ENCODE measurements around the gene PIAS1.
"Not testable (repeated sequence)": the region's sequence is repeated elsewhere in the genome, so short reads cannot be mapped to it uniquely, and the experiment has no call there.

Gene PIAS1

DNA sequence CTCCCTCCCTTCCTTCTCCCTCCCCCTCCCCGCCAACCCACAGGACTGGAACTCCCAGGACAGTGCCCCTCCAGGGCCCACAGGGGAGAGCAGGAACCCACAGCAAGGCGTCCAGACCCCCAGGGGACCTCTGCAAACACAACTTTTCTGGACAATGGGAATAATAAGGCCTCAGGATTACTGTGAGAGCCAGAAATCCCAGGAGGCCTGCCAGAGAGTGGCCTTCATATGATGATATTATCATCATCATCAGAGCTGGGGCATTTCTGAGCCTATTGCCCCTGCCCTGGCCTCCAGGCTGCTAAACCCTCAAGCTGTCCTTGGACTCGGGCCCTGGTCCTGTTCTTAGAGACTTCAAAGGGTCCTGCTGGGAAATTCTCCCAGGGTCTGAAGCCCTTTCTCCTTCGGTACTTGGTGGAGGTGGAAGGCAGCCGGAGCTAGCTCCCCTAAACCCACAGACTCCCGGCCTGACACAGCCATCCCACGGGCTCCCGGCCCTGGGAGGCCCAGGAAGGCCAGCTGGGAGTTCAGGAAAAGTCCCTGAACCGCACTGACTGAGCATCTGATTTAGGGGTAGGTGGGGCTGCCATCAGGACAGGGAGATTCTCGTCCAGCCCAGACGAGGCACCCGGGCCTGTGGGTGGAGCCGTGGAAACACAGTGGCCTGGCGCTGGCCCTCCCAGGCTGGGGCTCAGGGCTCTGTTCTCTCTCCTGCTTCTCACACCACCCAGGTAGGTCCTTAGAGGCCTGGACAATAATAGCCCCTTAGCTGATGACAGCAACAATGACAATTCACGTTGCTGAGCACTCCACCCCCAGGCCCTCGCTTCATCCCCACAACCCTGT lies 146.1 kb downstream of the PIAS1 start:
- Mint-ChIP-seq H3K36me3 (no peaks in the 10 kb centered on the region), H3K27ac (no peak overlapping the region)

DNA sequence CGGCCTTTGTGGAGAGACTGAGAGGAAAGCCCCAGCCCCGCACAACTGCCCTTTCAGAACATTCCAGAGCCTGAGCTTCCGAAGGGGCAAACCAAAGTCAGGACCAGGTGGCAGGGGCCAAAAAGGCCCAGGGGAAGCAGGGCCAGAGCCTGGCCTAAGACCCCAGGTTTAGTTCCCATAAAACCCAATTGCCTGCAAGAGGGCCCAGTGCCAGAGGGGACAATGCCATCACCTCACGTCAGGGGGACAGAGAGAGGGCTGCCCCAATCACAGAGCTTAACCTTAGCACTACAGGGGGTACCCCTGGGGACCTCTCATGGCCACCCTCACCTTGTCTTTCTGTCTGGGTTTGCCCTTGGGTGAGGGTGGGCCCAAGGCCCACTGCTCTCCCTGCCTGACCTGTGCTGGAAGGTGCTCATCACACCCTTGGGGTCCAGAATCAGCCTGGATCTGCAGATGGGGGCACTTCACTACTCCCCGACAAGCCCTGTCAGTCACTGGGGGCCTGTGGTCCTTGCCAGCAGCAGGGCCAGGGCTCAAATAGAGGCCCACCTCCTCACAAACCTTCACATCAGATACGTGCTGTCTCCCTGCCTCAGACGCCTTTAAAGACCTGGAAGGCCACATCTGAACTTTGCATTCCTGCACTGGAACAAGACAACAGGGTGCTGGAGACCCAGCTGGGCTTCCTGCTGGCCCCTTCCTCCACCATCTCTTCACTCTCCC lies 147.2 kb downstream of the PIAS1 start:
- no peak overlapping the region for H3K27ac Mint-ChIP-seq

More for the DNA sequence above, 146.1 kb downstream of the PIAS1 start:
- no peak overlapping the region for H3K4me3 Mint-ChIP-seq
- H3K27me3 Mint-ChIP-seq = no peaks in the 10 kb centered on the region
- H3K4me1 Mint-ChIP-seq (ENCODE audit: low read depth) = no peaks in the 10 kb centered on the region
- H3K9me3 Mint-ChIP-seq (ENCODE audit: low read depth) = no peaks in the 10 kb centered on the region

DNA sequence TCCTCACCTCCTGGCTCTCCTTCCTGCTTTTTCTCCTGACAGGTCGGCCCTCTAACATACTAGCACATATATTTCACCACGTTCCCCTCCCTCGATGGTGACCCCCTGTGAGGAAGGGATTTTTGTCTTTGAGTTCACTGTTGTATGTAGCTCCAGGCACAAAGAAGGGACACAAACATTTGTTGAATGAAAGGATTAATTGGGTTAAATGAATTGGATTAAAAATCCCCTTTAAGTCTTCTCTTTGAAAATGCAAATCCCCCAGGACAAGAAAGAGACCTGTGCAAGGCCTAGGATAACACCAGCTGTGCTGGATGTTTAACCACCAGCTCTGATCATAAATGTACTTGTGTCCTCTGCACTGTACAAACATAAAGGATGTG lies 147.8 kb downstream of the PIAS1 start:
- Mint-ChIP-seq H3K4me1 (ENCODE audit: low read depth) (no peaks in the 10 kb centered on the region), H3K4me3 (no peak overlapping the region), H3K27ac (no peak overlapping the region), H3K9me3 (ENCODE audit: low read depth) (no peaks in the 10 kb centered on the region), H3K36me3 (no peaks in the 10 kb centered on the region), H3K27me3 (no peaks in the 10 kb centered on the region)

More for the DNA sequence above, 147.2 kb downstream of the PIAS1 start:
- Mint-ChIP-seq H3K27me3 (no peaks in the 10 kb centered on the region), H3K9me3 (ENCODE audit: low read depth) (no peaks in the 10 kb centered on the region), H3K36me3 (no peaks in the 10 kb centered on the region), H3K4me1 (ENCODE audit: low read depth) (no peaks in the 10 kb centered on the region), H3K4me3 (no peak overlapping the region)

DNA sequence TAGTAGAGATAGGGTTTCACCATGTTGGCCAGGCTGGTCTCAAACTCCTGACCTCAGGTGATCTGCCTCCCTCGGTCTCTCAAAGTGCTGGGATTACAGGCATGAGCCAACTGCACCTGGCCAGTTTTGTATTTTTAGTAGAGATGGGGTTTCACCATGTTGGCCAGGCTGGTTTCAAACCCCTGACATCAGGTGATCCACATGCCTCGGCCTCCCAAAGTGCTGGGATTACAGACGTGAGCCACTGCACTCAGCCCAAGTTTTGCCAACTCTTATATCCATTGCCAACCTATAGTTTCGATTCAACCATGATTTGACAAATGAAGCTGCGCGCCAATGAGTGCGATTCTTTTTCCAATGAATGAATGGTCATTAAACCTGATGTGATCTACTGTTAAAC lies 148.9 kb downstream of the PIAS1 start:
- H3K36me3 Mint-ChIP-seq; H3K27me3 Mint-ChIP-seq; H3K4me1 Mint-ChIP-seq (ENCODE audit: low read depth); H3K27ac Mint-ChIP-seq; H3K9me3 Mint-ChIP-seq (ENCODE audit: low read depth); H3K4me3 Mint-ChIP-seq: not testable (repeated sequence)

DNA sequence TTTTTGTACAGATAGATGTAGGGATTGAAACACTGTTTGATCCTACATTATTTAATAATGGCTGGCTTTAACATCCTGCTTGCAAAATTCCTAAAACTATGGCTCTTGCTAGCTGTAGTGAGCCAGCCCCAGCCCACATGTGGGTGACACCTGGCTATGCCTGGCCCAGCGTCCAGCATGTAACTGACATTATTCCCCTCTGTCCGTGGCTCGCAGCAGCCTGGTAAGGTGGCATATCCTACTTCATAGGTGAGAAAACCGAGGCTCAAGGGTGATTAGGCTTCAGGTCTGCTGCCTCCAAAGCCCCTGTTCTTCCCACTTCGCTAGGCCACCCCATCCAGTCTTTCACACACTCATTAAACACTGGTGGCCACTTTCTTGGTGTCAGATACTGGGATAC lies 149.4 kb downstream of the PIAS1 start:
- no peak overlapping the region for H3K4me3 Mint-ChIP-seq

DNA sequence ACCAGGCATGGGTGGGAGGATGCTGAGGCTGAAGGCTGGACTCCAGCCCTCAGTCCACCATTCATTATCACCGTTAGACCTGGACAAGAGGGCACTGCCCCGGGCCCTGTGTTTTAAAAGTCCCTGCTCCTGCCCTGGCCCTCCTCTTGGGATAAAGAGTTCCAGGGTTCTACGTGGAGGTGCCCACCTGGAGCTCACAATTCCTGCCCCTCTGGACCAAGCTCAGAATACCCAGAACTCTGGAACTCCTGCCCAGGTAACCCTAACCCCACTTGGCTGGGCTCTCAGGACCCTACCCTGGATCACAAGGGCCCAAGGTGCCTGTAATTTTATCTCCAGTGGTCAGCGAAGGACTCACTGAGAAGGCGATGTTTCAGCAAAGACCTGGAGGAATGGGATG lies 149.8 kb downstream of the PIAS1 start:
- Mint-ChIP-seq H3K9me3 (ENCODE audit: low read depth) (no peaks in the 10 kb centered on the region), H3K27ac (no peak overlapping the region), H3K4me3 (no peak overlapping the region), H3K4me1 (ENCODE audit: low read depth) (peaks cover 6% of the 10 kb centered on the region), H3K36me3 (no peaks in the 10 kb centered on the region), H3K27me3 (no peaks in the 10 kb centered on the region)

More for the DNA sequence above, 149.4 kb downstream of the PIAS1 start:
- Mint-ChIP-seq H3K27ac (no peak overlapping the region), H3K27me3 (no peaks in the 10 kb centered on the region), H3K36me3 (no peaks in the 10 kb centered on the region), H3K4me1 (ENCODE audit: low read depth) (peaks cover 2% of the 10 kb centered on the region), H3K9me3 (ENCODE audit: low read depth) (no peaks in the 10 kb centered on the region)

DNA sequence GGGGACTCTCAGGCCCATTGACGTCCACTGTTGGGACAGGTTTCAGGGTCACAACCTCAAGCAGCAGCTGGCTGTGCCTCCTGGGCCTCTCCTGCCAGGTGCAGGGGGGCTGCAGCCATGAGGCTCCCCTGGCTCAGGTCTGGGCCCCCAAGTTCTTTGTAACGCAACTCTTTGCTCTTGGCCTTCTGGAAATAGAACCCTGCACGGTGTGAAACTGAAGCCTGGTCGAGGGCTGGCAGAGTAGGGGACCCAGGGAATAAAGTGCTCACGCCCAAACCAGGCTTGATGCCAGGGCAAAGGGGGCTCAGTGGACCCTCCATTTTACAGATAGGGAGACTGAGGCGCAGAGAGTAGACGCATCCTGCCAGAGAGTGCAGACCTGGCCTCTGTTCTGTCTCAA lies 150.2 kb downstream of the PIAS1 start:
- no peaks in the 10 kb centered on the region for H3K36me3 Mint-ChIP-seq
- H3K27ac Mint-ChIP-seq = no peak overlapping the region
- no peaks in the 10 kb centered on the region for H3K9me3 Mint-ChIP-seq (ENCODE audit: low read depth)
- no peaks in the 10 kb centered on the region for H3K27me3 Mint-ChIP-seq
- peaks cover 7% of the 10 kb centered on the region for H3K4me1 Mint-ChIP-seq (ENCODE audit: low read depth)
- H3K4me3 Mint-ChIP-seq = no peak overlapping the region

DNA sequence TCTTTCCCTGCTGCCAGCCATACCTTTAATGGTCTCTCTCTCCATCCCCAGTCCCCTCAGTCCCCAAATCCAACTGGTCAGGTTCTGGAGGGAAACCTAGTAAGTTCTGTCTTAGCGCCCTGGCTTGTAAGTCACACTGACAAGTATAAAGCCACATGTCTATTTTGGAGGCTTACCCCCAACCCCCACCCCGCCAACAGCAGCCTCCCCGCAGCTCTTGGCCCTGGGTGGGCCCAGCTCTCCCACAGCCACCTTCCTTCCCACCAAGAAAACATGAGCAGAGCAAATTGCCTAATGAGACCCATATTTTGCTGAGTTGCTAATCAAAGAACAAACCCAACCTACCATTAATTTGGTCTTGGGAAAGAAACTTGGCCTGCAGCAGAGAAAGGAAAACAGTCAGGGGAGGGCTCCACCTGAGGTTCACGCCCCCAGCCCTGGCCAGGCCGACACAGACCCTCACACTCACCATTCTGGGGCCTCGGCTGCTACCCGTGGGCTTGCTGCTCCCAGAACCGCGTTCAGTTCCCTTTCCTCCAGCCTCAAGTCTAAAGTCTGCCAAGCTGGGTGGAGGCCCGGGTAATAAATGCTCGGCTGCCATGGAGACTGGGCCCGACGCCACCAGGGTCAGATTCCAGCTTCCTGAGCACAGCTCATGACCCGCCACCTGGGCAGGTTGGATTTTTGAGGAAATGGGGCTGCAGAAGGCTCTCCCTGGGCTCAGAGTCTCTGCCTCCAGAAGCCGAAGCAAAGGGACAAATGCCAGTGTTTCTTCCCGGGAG lies 150.9 kb downstream of the PIAS1 start, which contains the start of gene CALML4:
Gene CALML4, minus strand, starts transcription at position 557 of the 782 bp plus-strand sequence. Its CDS starts 85 bp downstream, at position 472.
- H3K4me1 Mint-ChIP-seq (ENCODE audit: low read depth) = peaks cover 13% of the 10 kb centered on the region
- H3K4me3 Mint-ChIP-seq = no peak within 1 kb of the TSS
- no peak within 1 kb of the TSS for H3K27ac Mint-ChIP-seq
- H3K9me3 Mint-ChIP-seq (ENCODE audit: low read depth) = no peaks in the 10 kb centered on the region
- no peaks in the 10 kb centered on the region for H3K27me3 Mint-ChIP-seq
- no peaks in the 10 kb centered on the region for H3K36me3 Mint-ChIP-seq

DNA sequence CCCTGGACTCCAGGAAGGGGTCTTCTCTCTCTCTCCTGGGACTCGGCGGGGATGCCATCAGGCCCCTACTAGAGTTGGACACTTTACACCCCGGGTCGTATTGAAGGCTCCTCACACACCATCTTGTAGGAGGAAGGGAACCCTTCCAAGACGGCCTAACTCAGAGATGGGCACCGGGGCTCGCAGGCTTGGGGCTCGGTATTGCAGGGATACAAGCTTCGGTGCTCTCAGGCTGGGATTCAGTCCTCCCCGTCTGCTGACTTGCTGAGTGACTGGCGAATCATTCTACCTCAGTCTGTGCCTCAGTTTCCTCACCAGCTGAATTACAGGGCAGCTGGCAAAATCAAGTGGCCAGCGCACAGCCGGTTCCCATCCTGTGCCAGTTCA lies 151.4 kb downstream of the PIAS1 start:
- H3K9me3 Mint-ChIP-seq (ENCODE audit: low read depth) = no peaks in the 10 kb centered on the region
- H3K4me1 Mint-ChIP-seq (ENCODE audit: low read depth) = peaks cover 15% of the 10 kb centered on the region
- no peak overlapping the region for H3K4me3 Mint-ChIP-seq
- H3K27ac Mint-ChIP-seq = no peak overlapping the region
- no peaks in the 10 kb centered on the region for H3K27me3 Mint-ChIP-seq
- H3K36me3 Mint-ChIP-seq = no peaks in the 10 kb centered on the region

DNA sequence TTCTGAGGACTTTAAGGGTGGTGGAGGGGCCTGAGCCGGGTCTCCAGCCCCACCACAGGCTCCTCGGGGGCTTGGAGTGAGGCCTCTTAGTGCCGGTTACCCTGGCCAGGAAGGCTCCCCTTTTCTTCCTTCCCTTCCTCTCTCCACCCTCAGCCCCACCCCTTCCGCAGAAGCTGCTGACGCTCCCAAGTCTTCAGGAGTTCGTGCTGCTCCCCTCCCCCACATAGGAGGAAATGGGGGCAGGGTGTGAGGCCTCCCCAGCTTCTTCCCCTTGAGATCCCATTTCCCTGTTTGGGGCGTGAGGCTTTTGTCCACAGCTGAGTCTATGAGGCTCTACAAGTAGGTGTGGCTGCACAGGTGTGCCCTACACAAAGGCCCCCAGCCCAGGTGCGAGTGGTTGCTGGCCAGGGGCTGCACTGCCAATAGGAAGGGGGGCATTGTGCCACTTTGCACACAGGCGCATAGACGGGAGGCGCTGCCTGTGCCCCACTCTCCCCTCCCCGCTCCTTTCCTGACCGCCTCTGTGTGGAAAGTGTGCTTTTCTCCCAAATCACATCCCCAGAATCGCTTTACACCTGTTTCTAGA lies 151.9 kb downstream of the PIAS1 start:
- H3K27ac Mint-ChIP-seq = no peak overlapping the region
- H3K9me3 Mint-ChIP-seq (ENCODE audit: low read depth) = no peaks in the 10 kb centered on the region
- H3K27me3 Mint-ChIP-seq = no peaks in the 10 kb centered on the region
- no peak overlapping the region for H3K4me3 Mint-ChIP-seq
- no peaks in the 10 kb centered on the region for H3K36me3 Mint-ChIP-seq
- H3K4me1 Mint-ChIP-seq (ENCODE audit: low read depth) = peaks cover 15% of the 10 kb centered on the region

DNA sequence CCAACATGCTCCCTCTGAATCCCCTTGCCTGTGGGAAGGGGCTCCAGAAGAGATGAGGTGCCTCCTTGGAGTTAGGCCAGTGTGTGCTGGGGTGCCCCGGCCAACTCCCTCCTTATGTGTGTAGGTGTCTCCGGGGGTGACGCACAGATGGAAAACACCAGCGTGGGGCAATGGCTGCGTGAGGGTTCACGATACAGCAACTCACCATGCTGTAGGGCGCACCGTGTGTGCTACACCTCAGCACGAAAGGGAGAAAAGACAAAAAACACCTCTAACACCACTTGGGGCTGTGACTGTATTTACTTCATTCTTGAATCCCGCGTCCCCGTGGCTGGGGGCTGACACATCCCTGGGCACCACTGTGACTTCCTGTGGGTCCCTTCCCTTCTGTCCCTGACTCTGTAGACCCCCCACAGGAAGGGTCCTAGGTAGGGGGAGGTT lies 152.6 kb downstream of the PIAS1 start:
- no peaks in the 10 kb centered on the region for H3K36me3 Mint-ChIP-seq
- no peaks in the 10 kb centered on the region for H3K9me3 Mint-ChIP-seq (ENCODE audit: low read depth)
- H3K4me3 Mint-ChIP-seq = no peak overlapping the region
- H3K27me3 Mint-ChIP-seq = no peaks in the 10 kb centered on the region
- H3K27ac Mint-ChIP-seq = no peak overlapping the region
- H3K4me1 Mint-ChIP-seq (ENCODE audit: low read depth) = peaks cover 15% of the 10 kb centered on the region

DNA sequence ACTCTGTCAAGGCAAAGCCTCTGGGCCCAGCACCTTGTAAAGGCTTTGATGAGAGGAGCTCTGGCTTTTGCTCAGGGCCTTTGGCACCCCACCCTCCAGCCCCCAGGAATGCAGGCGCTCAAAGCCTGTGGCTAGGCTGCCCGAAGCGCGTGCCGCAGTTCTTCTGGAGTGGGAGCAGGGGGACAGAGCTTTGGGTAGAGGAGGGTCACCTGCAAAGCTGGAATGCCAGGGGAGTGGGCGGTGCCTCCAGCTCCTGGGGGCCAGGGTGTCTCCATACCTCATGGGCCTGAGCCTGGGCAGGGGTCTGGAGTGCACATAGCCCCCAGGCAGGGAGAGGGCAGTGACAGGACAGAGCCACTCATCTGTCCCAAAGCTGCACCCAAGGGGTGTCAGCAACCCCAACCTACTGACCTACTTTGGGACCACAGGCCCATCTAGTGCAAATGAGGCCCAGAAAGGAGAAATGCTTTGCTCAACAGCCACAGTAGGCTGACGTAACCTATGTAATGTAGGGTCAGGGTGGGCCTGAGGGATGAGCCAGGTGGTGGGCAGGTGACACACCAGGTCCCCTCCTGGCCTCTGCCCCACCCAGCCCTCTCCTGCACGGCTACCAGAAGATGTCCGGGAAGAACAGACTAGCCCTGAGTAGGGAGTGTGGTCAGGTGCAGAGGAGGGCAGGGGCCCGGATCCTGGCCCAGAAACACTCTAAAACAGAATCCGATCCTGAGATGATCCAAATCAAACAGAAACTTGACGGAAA lies 153.2 kb downstream of the PIAS1 start:
- Mint-ChIP-seq H3K27ac (no peak overlapping the region), H3K4me3 (no peak overlapping the region), H3K9me3 (ENCODE audit: low read depth) (no peaks in the 10 kb centered on the region), H3K4me1 (ENCODE audit: low read depth) (peaks cover 15% of the 10 kb centered on the region), H3K36me3 (no peaks in the 10 kb centered on the region), H3K27me3 (no peaks in the 10 kb centered on the region)

DNA sequence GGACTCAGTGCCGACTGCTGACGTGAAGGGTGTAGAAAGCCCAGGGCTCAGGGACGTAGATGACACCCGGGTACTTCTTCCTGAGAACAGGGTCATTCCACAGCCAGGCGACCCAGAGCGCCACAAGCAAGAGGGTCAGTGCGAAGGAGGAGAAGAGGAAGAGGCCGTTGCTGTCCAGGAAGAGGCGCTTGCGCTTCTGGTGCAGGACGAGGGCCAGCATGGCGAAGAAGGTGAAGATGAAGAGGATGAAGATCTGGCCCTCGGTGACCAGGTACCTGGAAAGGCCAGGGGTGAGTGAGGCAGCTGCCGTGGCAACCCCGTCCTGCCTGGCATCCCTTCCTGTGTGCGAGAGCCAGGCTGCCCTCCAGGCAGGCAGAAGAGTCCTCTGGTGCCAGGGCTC lies 154.0 kb downstream of the PIAS1 start:
- Mint-ChIP-seq H3K36me3 (no peaks in the 10 kb centered on the region), H3K27ac (no peak overlapping the region), H3K9me3 (ENCODE audit: low read depth) (no peaks in the 10 kb centered on the region), H3K4me1 (ENCODE audit: low read depth) (peaks cover 15% of the 10 kb centered on the region), H3K27me3 (no peaks in the 10 kb centered on the region), H3K4me3 (no peak overlapping the region)

DNA sequence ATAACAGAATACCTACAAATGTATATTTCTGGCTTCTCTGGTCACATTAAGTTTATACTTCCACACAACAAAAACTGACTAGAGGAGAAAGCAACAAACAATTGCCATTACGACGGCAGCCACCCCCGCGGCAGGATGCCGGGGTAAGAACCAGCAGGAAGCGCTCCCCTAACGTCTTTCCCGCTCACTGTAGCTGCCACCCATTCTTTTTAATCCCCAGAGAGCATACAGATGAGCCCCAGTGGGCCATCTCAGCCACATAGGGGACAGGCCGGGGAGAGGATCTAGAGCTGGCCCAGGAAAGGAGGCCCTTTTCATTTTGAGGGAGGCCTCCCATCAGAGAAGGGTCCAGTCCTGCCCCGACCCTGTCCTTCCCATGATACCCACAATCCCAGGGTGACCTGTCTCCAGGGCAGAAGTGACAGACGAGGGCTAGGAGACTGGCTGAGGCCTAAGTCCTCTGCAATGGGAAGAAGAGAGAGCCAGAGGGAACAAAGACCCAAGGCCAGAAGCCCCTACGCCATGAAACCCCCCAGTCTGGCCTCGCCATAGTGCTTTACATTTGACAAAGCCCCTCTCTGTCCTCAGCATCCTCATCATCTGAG lies 154.6 kb downstream of the PIAS1 start:
- H3K36me3 Mint-ChIP-seq = no peaks in the 10 kb centered on the region
- no peaks in the 10 kb centered on the region for H3K9me3 Mint-ChIP-seq (ENCODE audit: low read depth)
- H3K27me3 Mint-ChIP-seq = no peaks in the 10 kb centered on the region
- H3K4me3 Mint-ChIP-seq = peak overlapping the region; percentile 51
- H3K27ac Mint-ChIP-seq = peak overlapping the region; percentile 47
- H3K4me1 Mint-ChIP-seq (ENCODE audit: low read depth) = peaks cover 15% of the 10 kb centered on the region

All from activated naive CD8-positive, alpha-beta T cell (primary cell).